Right ventricle myocardium inferior (tissue), 1 donor: ENCODE data around the gene LRRC4. TPM values are rescaled to one million over a fixed set of nuclear protein-coding genes. Genes with fewer than 3 reads are reported as not detected.

Source experiments
- ATAC-seq: fragments of 200-7000 bp; cut with Tn5 transposase; one replicate; pipeline ENCODE4 v1.9.1; 2020; ENCODE audit warnings: mild to moderate bottlenecking, moderate library complexity
- DNase-seq: peaks from one replicate; pipeline ENCODE4 v3.0.0; 2021; ENCODE audit errors: missing footprints
- intact Hi-C: fragments of 100-400 bp; cut with DNase I; formaldehyde crosslinking; loops from one replicate; pipeline ENCODE4 v1.11.0; 2022
- total RNA-seq: library from RNA; stranded (reverse); fragmentation: NEBNext Ultra II Directional; extraction: Animal tissue kit (Norgen Biotek cat#: 25700); gene quantifications from one replicate; pipeline ENCODE4 v1.2.1, GENCODE V29; 2021
- donor health status: DM: no; HTN: yes; CAD: no; lungs with severe emphysema.

The LRRC4 gene
- total RNA-seq, 1 donor from 2014 or later: 2.4 TPM

- DNase-seq: no peak
- no peak for ATAC-seq
- intact Hi-C loops: no loop called here
Observed at GRCh38 chr7:128065872-128066271, 34.6 kb upstream of the LRRC4 start.

DNA sequence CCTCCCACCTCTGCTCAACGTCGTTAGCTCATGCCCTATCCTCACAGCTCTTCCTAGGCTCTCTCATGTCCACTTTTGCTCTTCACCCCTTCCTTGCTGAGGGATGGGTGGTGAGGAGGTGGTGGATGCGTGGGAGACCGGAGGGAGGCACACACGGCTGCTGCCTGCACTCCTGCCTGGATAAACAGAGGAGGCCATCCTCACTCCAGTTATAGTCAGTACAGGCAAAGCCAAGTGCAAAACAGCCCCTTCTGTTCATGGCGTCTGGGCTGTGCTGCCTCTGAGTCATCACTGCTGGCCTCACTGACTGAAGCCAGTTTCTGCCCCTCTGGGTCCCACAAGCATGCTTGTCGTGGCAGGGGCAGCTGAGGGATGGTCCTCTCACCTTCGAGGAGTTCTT lies 31.9 kb upstream of the LRRC4 start:
- no peak for DNase-seq
- ATAC-seq: no peak
- intact Hi-C loops: no loop called here

GRCh38 chr7:128060018-128060417 lies 28.8 kb upstream of the LRRC4 start:
- no peak for ATAC-seq
- intact Hi-C loops: no loop called here
- no peak for DNase-seq

- ATAC-seq (no peak), DNase-seq (no peak)
- intact Hi-C loops: no loop called here
Observed at GRCh38 chr7:128059143-128059988, 28.1 kb upstream of the LRRC4 start.

- no peak for DNase-seq
- intact Hi-C loops: no loop called here
- ATAC-seq: no peak
Observed at GRCh38 chr7:128057909-128058308, 26.7 kb upstream of the LRRC4 start.

DNA sequence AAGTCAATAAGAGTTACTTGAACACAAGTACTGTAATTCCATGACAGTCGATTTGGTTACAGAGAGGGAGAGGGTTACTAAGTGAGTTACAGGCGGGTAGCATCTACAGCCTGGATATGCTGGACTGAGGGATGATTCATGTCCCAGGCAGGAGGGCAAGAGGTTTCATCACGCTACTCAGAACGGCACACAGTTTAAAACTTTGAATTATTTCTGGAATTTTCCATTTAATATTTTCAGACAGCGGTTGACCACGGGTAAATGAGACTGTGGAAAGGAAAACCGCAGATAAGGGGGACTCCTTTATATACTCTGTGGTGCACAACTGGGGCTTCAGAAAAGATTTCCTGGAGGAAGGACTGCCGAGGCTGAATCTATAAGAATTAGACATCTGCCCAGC lies 25.7 kb upstream of the LRRC4 start:
- DNase-seq (no peak), ATAC-seq (no peak)
- intact Hi-C loops: no loop called here

GRCh38 chr7:128055637-128056036 lies 24.4 kb upstream of the LRRC4 start:
- intact Hi-C loops: no loop called here
- DNase-seq (no peak), ATAC-seq (no peak)

GRCh38 chr7:128054511-128054910 lies 23.3 kb upstream of the LRRC4 start:
- intact Hi-C loops: no loop called here
- DNase-seq (no peak), ATAC-seq (no peak)

- no peak for DNase-seq
- no peak for ATAC-seq
- intact Hi-C loops: no loop called here
Observed at GRCh38 chr7:128053991-128054390, 22.8 kb upstream of the LRRC4 start.

- ATAC-seq (no peak), DNase-seq (no peak)
- intact Hi-C loops: no loop called here
Observed at GRCh38 chr7:128053023-128053422, 21.8 kb upstream of the LRRC4 start.

DNA sequence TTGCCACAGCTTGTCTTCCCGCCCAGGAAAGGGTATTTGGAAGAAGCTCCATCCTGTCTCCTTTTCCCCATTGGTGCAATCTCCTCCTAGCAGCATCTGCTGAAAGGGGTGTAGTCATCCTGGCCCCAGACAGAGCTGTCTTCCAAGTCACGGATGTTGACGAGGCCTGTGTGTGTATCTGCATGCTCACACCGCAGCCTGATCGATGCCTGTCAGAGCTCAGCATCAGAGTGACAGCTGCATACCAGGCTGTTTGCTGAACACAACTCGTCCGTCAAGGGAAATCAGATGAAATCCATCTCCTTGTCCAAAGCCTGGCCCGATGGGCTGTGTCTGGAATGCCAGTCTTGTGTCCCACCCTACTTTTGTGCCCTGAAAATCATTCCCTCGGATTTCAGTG lies 21.2 kb upstream of the LRRC4 start:
- ATAC-seq: no peak
- intact Hi-C loops: no loop called here
- DNase-seq: no peak

- ATAC-seq (no peak), DNase-seq (no peak)
- intact Hi-C loops: no loop called here
Observed at GRCh38 chr7:128045766-128046165, 14.5 kb upstream of the LRRC4 start.

GRCh38 chr7:128045158-128045557 lies 13.9 kb upstream of the LRRC4 start:
- intact Hi-C loops: no loop called here
- no peak for ATAC-seq

DNA sequence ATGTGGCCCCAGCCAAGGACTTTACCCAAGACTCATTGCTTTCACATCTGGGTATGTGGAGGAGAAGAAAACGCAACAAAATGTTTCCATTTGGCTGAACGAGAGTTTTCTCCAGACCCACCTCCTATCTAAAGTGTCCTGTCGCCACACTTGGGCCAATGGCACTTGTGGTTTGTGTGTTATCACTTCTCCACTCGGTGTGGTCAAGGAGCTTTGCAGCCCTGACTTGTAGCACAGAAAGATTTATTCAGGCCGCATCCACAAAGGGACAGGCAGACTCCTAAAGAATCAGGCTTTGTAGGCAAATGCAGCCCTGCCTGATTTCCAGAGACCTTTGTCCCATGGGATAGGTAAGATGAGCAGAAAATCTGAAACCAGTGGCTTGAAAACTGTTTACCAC lies 12.8 kb upstream of the LRRC4 start:
- ATAC-seq: no peak
- DNase-seq: no peak
- intact Hi-C loops: no loop called here

More at GRCh38 chr7:128045158-128045557, 13.9 kb upstream of the LRRC4 start:
- no peak for DNase-seq

DNA sequence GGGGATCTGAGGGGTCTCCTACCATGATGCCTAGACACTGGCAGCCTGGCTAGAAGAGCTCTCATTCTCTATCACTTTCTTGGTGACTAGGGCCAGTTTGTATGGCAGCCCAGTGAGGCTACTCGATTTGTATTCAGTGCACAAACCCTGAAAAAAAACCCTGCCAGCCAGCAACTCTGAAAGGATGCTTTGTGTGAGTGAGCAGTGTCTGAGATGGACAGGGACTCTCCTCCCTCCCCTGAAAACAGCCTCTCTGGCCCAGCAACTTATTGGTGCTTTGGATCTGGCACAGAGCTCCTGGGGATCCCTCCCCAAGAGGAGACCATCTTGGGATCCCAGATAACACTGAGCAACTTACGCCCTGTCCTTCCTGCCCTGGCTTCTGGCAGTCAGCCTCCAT lies 10.8 kb upstream of the LRRC4 start:
- ATAC-seq (no peak), DNase-seq (no peak)
- intact Hi-C loops: no loop called here

DNA sequence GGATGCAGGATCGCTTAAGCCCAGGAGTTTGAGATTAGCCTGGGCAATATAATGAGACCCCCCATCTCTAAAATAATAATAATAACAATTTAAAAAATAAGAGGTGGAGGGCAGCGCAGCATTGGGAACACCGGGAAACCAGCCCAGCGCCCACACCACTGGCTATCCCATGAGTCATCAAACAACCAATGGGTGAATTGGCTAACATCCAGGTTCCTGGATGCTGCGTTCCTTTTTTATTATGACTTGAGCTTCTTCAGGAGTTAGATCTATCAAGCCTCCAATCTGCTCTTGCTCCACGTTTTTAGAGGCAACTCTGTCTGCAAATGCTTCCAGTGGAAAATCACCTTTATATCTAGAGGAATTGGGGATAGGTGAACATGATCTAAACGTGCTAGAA lies 10.0 kb upstream of the LRRC4 start:
- DNase-seq (no peak), ATAC-seq (no peak)
- intact Hi-C loops: no loop called here

GRCh38 chr7:128040205-128040604 lies 9.0 kb upstream of the LRRC4 start:
- intact Hi-C loops: no loop called here
- DNase-seq: no peak

GRCh38 chr7:128039544-128039953 lies 8.3 kb upstream of the LRRC4 start:
- DNase-seq (no peak), ATAC-seq (no peak)
- intact Hi-C loops: no loop called here

More at GRCh38 chr7:128040205-128040604, 9.0 kb upstream of the LRRC4 start:
- ATAC-seq: no peak

GRCh38 chr7:128037880-128038619 lies 6.8 kb upstream of the LRRC4 start:
- intact Hi-C loops: no loop called here
- ATAC-seq: no peak
- no peak for DNase-seq

DNA sequence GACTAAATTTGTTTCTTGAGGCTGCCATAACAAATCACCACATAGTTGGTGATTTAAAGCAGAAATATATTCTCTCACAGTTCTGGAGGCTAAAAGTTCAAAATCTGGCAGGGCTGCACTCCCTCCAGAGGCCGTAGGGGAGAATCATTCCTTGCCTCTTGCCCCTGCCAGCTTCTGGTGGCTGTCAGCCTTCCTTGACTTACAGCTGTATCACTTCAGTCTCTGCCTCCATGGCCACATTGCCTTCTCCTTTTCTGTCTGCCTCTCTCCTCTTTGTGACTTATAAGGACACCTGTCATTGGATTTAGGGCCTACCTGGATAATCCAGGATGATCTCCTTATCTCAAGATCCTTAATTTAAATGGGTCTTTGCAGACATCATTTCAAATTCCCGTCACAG lies 5.8 kb upstream of the LRRC4 start:
- no peak for ATAC-seq
- intact Hi-C loops: no loop called here
- no peak for DNase-seq
